ENCODE data around the gene AOPEP.

Gene AOPEP

DNA sequence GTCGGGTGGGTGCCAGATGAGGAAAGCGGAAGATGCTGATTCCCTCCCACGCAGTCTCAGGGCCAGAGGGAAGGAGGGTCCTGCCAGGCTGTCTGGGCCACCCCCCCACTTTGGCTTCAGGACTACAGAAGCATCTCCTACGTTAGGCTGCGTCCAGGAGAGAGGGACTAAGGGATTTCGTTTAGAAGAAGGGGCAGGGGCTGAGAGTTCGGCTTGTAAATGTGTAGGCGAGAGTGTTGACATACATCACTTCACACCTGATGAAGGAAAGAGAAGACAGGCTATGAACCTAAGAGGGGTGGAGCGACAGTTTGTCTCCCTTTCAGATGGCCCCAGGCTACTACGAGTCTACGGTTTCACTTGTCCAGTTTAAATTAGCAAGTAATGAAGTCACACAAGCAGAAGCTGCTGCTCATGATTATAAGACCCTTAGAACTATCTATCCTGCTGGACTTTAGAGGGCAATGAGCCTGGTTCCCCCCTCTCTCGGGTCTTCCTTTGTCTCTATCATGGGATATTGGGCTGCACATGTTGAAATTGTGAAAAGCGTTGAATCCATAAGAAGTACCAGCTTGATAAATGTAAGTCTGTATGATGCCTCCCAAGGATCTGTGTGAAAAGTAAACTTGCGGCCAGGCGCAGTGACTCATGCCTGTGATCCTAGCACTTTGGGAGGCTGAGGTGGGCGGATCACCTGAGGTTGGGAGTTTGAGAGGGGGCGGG is 193.0 kb downstream of the AOPEP start:
- no peak for TF ChIP-seq EZH2phosphoT487 (IDR thresholded peaks at IDR 0.05; ENCODE audit: low read length)
- TF ChIP-seq EZH2 (optimal IDR thresholded peaks at IDR 0.05; ENCODE audit: low read depth, low read length): no peak
- Histone ChIP-seq H3K9ac (ENCODE audit: low read length) (no peak overlapping the region), H3F3A (ENCODE audit: insufficient read depth, low read length) (no peaks in the 10 kb centered on the region), H3K27me3 (replicated peaks; ENCODE audit: insufficient read depth, low read length) (no peaks in the 10 kb centered on the region), H3K4me3 (ENCODE audit: low read length) (no peak overlapping the region), H3K9me2 (replicated peaks; ENCODE audit: insufficient read depth, low read length) (no peaks in the 10 kb centered on the region), H4K20me1 (ENCODE audit: insufficient read depth, low read length) (no peaks in the 10 kb centered on the region), H3K4me2 (ENCODE audit: low read depth, low read length) (no peak overlapping the region), H3K4me1 (ENCODE audit: low read length) (peaks cover 19% of the 10 kb centered on the region), H2AFZ (ENCODE audit: low read length) (no peak overlapping the region), H3K27ac (ENCODE audit: low read length) (no peak overlapping the region), H3K79me2 (ENCODE audit: low read length) (no peaks in the 10 kb centered on the region), H3K9me3 (replicated peaks; ENCODE audit: insufficient read depth, low read length) (no peaks in the 10 kb centered on the region), H3K36me3 (replicated peaks; ENCODE audit: insufficient read depth, low read length) (no peaks in the 10 kb centered on the region)
- no peak for DNase-seq

DNA sequence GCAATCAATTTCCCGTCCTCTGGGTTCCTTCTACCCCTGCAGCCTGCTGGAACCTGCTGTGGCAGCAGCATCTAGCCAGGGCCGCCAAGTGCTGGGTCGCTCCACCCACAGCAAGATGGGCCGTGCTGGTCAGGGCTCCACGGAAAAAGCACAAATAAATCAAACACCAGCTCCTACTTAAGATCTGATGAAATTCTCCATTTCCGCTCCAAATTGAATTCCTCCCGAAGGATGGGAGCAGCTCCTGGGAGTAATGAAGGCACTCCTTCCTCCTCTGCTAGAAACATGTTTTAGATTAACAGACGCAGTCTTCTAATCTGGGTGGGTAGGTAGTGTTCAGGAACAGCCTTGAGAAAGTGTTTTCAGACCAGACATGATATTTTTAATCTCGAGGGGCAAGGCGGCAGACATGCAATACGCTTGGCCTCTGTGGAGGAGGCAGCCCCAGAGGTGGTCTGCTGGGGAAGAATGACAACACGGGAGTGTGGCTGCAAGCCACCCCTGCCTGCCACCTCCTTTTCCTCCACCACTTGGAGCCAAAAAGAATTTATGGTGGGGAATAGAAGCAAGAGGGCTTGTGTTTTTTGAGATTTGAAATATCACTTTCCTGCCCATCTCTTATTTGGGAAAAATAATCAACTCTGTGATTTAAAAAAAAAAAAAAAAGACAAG is 194.1 kb downstream of the AOPEP start:
- H3K9ac ChIP-seq (ENCODE audit: low read length): no peak overlapping the region
- no peak for DNase-seq
- no peaks in the 10 kb centered on the region for H3F3A ChIP-seq (ENCODE audit: insufficient read depth, low read length)
- H3K4me1 ChIP-seq (ENCODE audit: low read length): peaks cover 19% of the 10 kb centered on the region
- H4K20me1 ChIP-seq (ENCODE audit: insufficient read depth, low read length): no peaks in the 10 kb centered on the region
- H3K27ac ChIP-seq (ENCODE audit: low read length): no peak overlapping the region
- TF ChIP-seq EZH2phosphoT487 (IDR thresholded peaks at IDR 0.05; ENCODE audit: low read length) (no peak), EZH2 (optimal IDR thresholded peaks at IDR 0.05; ENCODE audit: low read depth, low read length) (no peak)
- TF ChIP-seq, protein P1, sequence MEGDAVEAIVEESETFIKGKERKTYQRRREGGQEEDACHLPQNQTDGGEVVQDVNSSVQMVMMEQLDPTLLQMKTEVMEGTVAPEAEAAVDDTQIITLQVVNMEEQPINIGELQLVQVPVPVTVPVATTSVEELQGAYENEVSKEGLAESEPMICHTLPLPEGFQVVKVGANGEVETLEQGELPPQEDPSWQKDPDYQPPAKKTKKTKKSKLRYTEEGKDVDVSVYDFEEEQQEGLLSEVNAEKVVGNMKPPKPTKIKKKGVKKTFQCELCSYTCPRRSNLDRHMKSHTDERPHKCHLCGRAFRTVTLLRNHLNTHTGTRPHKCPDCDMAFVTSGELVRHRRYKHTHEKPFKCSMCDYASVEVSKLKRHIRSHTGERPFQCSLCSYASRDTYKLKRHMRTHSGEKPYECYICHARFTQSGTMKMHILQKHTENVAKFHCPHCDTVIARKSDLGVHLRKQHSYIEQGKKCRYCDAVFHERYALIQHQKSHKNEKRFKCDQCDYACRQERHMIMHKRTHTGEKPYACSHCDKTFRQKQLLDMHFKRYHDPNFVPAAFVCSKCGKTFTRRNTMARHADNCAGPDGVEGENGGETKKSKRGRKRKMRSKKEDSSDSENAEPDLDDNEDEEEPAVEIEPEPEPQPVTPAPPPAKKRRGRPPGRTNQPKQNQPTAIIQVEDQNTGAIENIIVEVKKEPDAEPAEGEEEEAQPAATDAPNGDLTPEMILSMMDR (IDR thresholded peaks at IDR 0.05; ENCODE audit: low read length): no peak
- H3K27me3 ChIP-seq (replicated peaks; ENCODE audit: insufficient read depth, low read length): no peaks in the 10 kb centered on the region
- H3K4me3 ChIP-seq (ENCODE audit: low read length): no peak overlapping the region
- no peaks in the 10 kb centered on the region for H3K9me3 ChIP-seq (replicated peaks; ENCODE audit: insufficient read depth, low read length)
- no peaks in the 10 kb centered on the region for H3K79me2 ChIP-seq (ENCODE audit: low read length)
- H3K9me2 ChIP-seq (replicated peaks; ENCODE audit: insufficient read depth, low read length): no peaks in the 10 kb centered on the region
- H3K36me3 ChIP-seq (replicated peaks; ENCODE audit: insufficient read depth, low read length): no peaks in the 10 kb centered on the region
- H2AFZ ChIP-seq (ENCODE audit: low read length): no peak overlapping the region
- no peak overlapping the region for H3K4me2 ChIP-seq (ENCODE audit: low read depth, low read length)

DNA sequence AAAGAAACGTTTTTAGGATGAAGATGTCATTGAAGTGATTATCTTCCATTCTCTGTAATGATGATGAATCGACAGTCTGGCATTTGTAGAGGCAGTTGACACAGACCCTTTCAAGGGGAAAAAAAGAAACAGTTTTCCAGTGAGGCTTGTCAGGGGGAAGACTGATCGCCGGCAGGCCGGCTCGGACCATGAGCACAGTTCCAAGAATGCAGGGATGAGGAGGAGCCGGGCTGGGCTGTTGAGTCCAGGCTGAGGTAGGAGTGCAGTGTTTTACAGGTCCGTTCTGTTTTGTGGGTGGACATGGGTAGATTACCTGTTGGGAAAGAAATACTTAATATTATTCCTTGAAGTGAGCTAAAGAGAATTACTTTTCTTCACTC is 194.6 kb downstream of the AOPEP start:
- Histone ChIP-seq H3K9me2 (replicated peaks; ENCODE audit: insufficient read depth, low read length) (no peaks in the 10 kb centered on the region), H3K36me3 (replicated peaks; ENCODE audit: insufficient read depth, low read length) (no peaks in the 10 kb centered on the region), H3K79me2 (ENCODE audit: low read length) (no peaks in the 10 kb centered on the region), H3K4me3 (ENCODE audit: low read length) (no peak overlapping the region), H3K9me3 (replicated peaks; ENCODE audit: insufficient read depth, low read length) (no peaks in the 10 kb centered on the region), H3K4me2 (ENCODE audit: low read depth, low read length) (no peak overlapping the region), H3F3A (ENCODE audit: insufficient read depth, low read length) (no peaks in the 10 kb centered on the region), H3K27me3 (replicated peaks; ENCODE audit: insufficient read depth, low read length) (no peaks in the 10 kb centered on the region), H3K9ac (ENCODE audit: low read length) (no peak overlapping the region), H2AFZ (ENCODE audit: low read length) (no peak overlapping the region), H3K4me1 (ENCODE audit: low read length) (peaks cover 19% of the 10 kb centered on the region), H3K27ac (ENCODE audit: low read length) (no peak overlapping the region), H4K20me1 (ENCODE audit: insufficient read depth, low read length) (no peaks in the 10 kb centered on the region)
- TF ChIP-seq, protein P1 (IDR thresholded peaks at IDR 0.05; ENCODE audit: low read length): no peak
- TF ChIP-seq EZH2phosphoT487 (IDR thresholded peaks at IDR 0.05; ENCODE audit: low read length): no peak
- TF ChIP-seq EZH2 (optimal IDR thresholded peaks at IDR 0.05; ENCODE audit: low read depth, low read length): no peak
- no peak for DNase-seq

DNA sequence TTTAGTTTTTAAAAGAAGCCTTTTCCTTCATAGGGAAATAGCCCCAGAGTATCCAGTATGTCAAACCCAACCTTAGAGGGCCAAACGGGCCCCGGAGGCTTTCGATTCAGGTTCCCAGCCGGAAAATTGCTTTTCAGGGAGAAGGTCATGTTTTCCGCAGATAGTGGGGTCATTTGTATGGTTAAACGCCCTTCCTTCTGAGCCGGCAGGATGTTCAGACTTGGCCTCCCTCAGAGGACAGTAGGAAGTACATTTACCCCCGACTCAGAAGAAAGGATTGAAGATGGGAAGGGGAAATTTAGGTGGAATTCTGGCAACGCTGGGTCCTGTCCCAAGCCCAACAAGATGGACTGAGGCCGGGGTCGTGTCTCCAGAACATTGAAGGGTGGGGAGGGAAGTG is 195.2 kb downstream of the AOPEP start:
- H3K9me3 ChIP-seq (replicated peaks; ENCODE audit: insufficient read depth, low read length): no peaks in the 10 kb centered on the region
- TF ChIP-seq EZH2phosphoT487 (IDR thresholded peaks at IDR 0.05; ENCODE audit: low read length) (no peak), EZH2 (optimal IDR thresholded peaks at IDR 0.05; ENCODE audit: low read depth, low read length) (no peak)
- TF ChIP-seq, protein P1 (IDR thresholded peaks at IDR 0.05; ENCODE audit: low read length): no peak
- H3K27ac ChIP-seq (ENCODE audit: low read length): no peak overlapping the region
- no peaks in the 10 kb centered on the region for H3K36me3 ChIP-seq (replicated peaks; ENCODE audit: insufficient read depth, low read length)
- H2AFZ ChIP-seq (ENCODE audit: low read length): no peak overlapping the region
- H3K9me2 ChIP-seq (replicated peaks; ENCODE audit: insufficient read depth, low read length): no peaks in the 10 kb centered on the region
- no peak overlapping the region for H3K4me2 ChIP-seq (ENCODE audit: low read depth, low read length)
- H3K4me3 ChIP-seq (ENCODE audit: low read length): no peak overlapping the region
- DNase-seq: no peak
- no peaks in the 10 kb centered on the region for H3F3A ChIP-seq (ENCODE audit: insufficient read depth, low read length)
- H3K27me3 ChIP-seq (replicated peaks; ENCODE audit: insufficient read depth, low read length): no peaks in the 10 kb centered on the region
- no peaks in the 10 kb centered on the region for H4K20me1 ChIP-seq (ENCODE audit: insufficient read depth, low read length)
- H3K79me2 ChIP-seq (ENCODE audit: low read length): no peaks in the 10 kb centered on the region
- no peak overlapping the region for H3K9ac ChIP-seq (ENCODE audit: low read length)
- peaks cover 19% of the 10 kb centered on the region for H3K4me1 ChIP-seq (ENCODE audit: low read length)

All from MM.1S (cell line).